Activated T-cell treated with anti-CD3 and anti-CD28 coated beads, Interleukin-2, amount 50 U/mL, for 4 hours (primary cell): Measurements from ENCODE around the gene TMEM120B. TPM values are rescaled to one million over a fixed set of nuclear protein-coding genes. Genes with fewer than 3 reads are reported as not detected.

ENCODE experiments used
- ATAC-seq, 2 donors: fragments of 200-7000 bp; cut with Tn5 transposase; one replicate each; pipeline ENCODE4 v1.10.0; 2021
- DNase-seq: peaks from one replicate; pipeline ENCODE4 v3.0.0-alpha.2; 2020
- H3K27me3 Mint-ChIP-seq: one replicate; pipeline ENCODE4 v1.8.0; 2021; ENCODE audit warnings: low read depth, mixed read lengths
- H3K36me3 Mint-ChIP-seq: one replicate; pipeline ENCODE4 v1.8.0; 2022; ENCODE audit warnings: mixed read lengths; ENCODE audit not compliant: insufficient read depth
- H3K4me1 Mint-ChIP-seq: one replicate; pipeline ENCODE4 v1.8.0; 2021; ENCODE audit warnings: low read depth, mixed read lengths
- H3K4me3 Mint-ChIP-seq: one replicate; pipeline ENCODE4 v1.8.0; 2021; ENCODE audit warnings: mild to moderate bottlenecking, moderate library complexity, mixed read lengths
- H3K9me3 Mint-ChIP-seq: one replicate; pipeline ENCODE4 v1.8.0; 2021; ENCODE audit warnings: mixed read lengths
- total RNA-seq, 3 donors: library from RNA; stranded (reverse); gene quantifications; one replicate each; pipeline ENCODE4 v1.2.1, GENCODE V29; 2021

The TMEM120B gene
- total RNA-seq, 3 donors from 2014 or later = 14.2 to 19.1 (median 17.7) TPM

DNA sequence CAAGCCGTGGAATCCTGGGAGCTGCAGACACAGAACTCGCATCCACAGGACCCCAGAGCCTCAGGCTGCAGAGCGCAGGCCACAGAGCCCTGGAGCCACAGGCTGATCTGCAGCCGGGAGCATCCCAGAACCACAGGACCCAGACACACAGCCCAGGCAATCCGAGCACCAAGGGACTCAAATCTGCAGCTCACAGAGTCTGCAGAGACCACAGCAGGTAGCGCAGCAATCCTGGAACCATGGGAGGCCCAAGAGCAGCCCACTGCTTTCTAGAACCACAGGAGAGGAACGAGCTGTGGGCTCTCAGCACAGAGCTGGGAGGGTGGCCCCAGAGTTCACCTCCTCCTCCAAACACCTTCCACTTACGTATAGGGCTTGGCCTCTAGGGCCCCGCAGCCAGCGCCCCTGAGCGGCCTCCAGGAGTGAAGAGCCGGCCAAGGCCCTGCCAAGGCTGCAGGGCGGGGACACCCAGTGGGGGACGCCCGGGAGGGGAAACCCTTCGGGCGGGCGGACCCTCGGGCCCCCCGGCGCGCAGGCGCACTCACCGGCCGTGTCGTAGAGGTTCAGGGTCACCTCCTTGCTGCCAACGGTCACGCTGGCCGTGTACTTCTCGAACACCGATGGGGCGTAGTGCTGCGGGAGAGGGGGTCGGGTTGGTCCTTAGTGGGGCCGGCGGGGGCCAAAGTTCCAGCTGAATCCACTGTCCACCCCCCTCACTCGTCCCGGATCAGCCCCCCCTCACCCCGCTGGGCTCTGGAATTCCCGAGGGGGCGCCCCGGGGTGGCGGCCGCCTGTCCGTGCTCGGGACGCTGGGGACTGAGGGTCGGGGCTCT, 80.3 kb downstream of the TMEM120B start:
- Mint-ChIP-seq H3K4me1 (peaks cover 64% of the 10 kb centered on the region), H3K4me3 (peak overlapping the region; percentile 94), H3K36me3 (peaks cover 21% of the 10 kb centered on the region), H3K27me3 (no peaks in the 10 kb centered on the region), H3K9me3 (no peaks in the 10 kb centered on the region)
- ATAC-seq (peak; percentile 6), DNase-seq (peak; percentile 35)

- DNase-seq = peak; percentile 58
- Mint-ChIP-seq H3K4me1 (peaks cover 63% of the 10 kb centered on the region), H3K36me3 (peaks cover 21% of the 10 kb centered on the region), H3K9me3 (no peaks in the 10 kb centered on the region), H3K4me3 (peak within 1 kb of the TSS; percentile 94), H3K27me3 (no peaks in the 10 kb centered on the region)
- ATAC-seq = peak; percentile 22 to 23
Observed at GRCh38 chr12:121793440-121793837, 80.9 kb downstream of the TMEM120B start, which contains the start of gene RHOF. RHOF (minus strand) TSS chr12:121793688; CDS start chr12:121793633, 55 bp downstream.

DNA sequence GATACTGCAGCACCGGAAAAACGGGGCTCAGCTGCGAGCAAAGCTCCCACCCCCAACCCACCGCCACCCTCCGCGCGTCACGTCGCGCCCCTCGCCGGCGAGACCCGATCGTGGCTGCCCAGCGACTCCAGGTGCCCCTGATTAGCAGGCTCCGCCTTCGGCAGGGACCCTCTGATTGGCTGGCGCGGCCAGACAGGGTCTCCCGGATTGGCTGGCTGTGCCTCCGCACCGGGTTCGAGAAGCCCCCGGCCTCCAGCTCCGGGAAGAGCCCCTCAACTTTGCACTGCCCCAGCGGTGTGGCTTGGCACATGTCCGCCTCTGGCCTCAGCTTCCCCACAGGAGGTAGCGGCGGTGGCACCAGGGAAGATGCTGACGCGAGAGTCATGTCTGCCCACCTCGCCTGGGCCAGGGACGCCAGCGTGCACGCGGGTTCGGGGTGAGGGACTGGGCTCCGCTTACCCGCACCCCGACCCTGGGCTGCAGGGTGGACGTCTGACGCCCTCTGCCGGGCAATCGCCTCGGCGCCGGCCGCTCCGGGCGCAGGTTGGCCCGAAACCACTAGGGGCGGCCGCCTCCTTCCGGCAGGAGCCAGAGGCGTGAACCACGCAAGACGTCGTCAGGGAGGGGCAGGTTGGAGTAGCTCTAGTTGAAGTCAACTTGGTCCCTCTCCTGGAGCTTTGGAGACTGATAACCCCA, 81.4 kb downstream of the TMEM120B start:
- Mint-ChIP-seq H3K4me1 (peaks cover 63% of the 10 kb centered on the region), H3K4me3 (peak overlapping the region; percentile 94), H3K27me3 (no peaks in the 10 kb centered on the region), H3K36me3 (peaks cover 24% of the 10 kb centered on the region), H3K9me3 (no peaks in the 10 kb centered on the region)
- peak; percentile 66 to 68 for ATAC-seq
- DNase-seq = peak; percentile 95

DNA sequence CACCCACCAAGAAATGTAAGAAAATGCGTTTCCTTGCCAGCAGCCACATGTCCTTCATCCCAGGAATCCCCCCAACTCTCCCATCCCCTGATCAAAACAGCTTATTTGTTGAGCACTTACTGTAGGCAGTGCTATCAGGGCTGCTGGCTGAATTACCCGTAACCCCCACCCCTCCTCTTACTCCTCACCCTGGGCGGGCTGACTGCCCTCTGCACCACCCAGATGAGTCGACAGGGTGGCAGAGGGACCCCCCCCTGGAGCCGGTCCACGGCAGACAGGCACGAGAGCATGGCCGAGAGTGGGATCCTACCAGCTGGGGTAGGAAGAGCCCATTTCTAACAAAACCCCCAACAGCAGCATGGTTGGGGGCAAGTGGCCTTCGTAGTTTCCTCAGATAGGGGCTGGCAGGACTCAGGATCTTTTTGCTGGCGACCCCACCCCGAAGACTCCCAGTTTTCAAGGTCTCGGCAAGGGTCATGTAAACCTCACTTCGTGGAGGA, 82.0 kb downstream of the TMEM120B start:
- no peaks in the 10 kb centered on the region for H3K27me3 Mint-ChIP-seq
- peaks cover 24% of the 10 kb centered on the region for H3K36me3 Mint-ChIP-seq
- ATAC-seq (peak; percentile 16 to 17), DNase-seq (peak; percentile 36)
- H3K9me3 Mint-ChIP-seq = no peaks in the 10 kb centered on the region
- H3K4me1 Mint-ChIP-seq = peaks cover 64% of the 10 kb centered on the region
- H3K4me3 Mint-ChIP-seq = peak overlapping the region; percentile 94

DNA sequence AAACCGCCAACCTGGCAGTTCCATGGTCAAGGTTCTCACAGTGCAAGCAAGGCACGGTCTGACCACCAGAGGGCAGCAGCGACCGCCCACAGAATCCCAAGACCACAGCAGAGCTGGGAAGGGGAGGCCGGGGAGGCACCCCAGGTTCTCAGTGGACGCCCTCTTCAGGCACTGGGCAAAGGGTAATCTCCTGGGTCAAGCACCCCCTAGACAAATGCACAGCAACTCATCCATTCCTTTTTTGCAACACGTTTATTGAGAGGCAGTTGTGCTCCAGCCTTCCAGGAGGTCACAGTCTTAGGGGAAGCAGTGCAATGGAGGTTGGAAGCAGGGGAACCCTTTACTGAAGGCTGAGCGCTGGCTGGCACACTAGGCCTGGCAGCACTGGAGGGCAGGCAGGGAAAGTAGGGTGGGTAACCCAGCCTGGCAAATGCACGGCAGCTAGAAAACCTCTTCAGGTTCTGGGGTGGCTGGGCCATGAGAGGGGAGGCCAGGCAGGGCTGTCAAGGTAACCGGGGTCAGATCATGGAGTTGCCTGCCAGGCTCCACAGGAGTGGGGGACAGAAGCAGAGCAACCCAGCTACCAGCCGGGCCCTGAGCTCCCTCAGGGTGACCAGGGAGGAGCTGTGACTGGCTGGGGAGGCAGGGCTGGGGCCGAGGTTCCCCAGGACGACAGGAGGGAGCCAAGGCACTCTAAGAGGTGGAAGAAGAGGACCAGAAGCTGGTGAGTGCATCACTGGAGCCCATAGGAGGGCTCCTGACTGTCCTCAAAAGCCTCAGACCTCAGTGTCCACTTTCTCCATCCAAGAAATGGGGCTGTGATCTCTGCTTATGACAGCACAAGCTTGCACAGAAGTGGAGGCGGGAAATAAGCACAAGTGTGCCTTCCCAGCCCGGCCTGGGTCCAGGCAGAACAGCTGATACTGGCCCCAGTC, 82.7 kb downstream of the TMEM120B start:
- H3K36me3 Mint-ChIP-seq = peaks cover 22% of the 10 kb centered on the region
- DNase-seq (peak; percentile 86), ATAC-seq (peak; percentile 8 to 13)
- H3K4me1 Mint-ChIP-seq = peaks cover 57% of the 10 kb centered on the region
- no peaks in the 10 kb centered on the region for H3K27me3 Mint-ChIP-seq
- H3K9me3 Mint-ChIP-seq = no peaks in the 10 kb centered on the region
- H3K4me3 Mint-ChIP-seq = peak overlapping the region; percentile 94

DNA sequence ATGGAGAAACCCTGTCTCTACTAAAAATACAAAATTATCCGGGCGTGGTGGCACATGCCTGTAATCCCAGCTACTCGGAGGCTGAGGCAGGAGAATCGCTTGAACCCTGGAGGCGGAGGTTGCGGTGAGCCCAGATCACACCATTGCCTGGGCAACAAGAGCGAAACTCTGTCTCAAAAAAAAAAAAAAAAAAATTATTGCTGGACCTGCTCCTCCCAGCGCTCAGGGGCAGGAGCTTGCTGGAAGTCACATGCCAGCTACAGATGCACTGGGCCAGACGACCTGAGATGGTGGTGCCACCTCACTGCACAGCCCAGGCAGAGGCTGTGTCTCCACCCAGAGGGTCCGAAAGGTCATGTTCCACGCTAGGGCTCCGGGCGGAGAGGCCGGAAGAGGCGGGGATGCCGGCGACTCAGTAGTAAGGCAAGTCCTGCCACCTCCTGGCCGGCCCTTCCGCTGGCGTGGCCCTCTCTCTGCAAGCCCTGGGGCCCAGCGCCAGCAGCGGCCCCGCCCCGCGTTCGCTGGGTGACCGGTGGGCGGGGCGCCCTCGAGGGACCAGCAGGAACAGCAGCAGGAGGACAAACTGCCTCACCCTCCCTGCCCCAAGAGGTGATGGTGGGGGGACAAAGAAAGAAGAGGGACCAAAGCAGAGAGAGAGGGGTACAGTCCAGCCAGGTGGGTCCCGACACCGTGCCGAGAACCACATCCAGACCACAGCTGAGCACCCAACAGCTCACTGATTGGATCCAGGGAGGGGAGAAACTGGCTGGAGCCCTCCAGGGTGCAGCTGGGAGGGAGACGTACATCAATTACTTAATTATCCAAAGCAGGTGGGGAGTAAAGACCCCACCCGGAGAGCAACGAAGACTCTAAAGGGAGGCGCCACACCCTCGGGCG, 84.6 kb downstream of the TMEM120B start:
- ATAC-seq = no peak
- peaks cover 15% of the 10 kb centered on the region for H3K36me3 Mint-ChIP-seq
- no peaks in the 10 kb centered on the region for H3K9me3 Mint-ChIP-seq
- peaks cover 41% of the 10 kb centered on the region for H3K4me1 Mint-ChIP-seq
- peak overlapping the region; percentile 40 for H3K4me3 Mint-ChIP-seq
- DNase-seq = no peak
- no peaks in the 10 kb centered on the region for H3K27me3 Mint-ChIP-seq

GRCh38 chr12:121797937-121798786, 85.6 kb downstream of the TMEM120B start:
- ATAC-seq (no peak), DNase-seq (no peak)
- H3K4me1 Mint-ChIP-seq = peaks cover 41% of the 10 kb centered on the region
- H3K9me3 Mint-ChIP-seq = no peaks in the 10 kb centered on the region
- peak overlapping the region; percentile 83 for H3K4me3 Mint-ChIP-seq
- no peaks in the 10 kb centered on the region for H3K27me3 Mint-ChIP-seq
- H3K36me3 Mint-ChIP-seq = peaks cover 11% of the 10 kb centered on the region

DNA sequence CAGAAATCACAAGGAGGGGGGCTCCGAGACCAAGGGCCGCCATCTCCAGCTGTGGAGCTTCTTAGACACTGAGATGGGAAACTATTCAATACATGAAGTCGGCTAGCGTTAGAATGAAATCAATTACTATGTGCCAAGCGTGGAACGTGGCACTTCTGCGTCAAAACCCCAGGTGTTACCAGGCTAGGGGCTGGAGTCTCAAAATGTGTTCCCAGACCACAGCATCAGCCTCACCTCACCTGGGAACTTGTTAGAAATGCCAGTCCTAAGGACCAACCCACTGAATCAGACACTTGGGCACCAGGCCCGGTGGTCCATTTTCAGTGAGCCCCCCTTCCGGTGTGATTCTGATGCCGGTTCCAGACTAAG, 86.2 kb downstream of the TMEM120B start:
- H3K27me3 Mint-ChIP-seq = no peaks in the 10 kb centered on the region
- peaks cover 11% of the 10 kb centered on the region for H3K36me3 Mint-ChIP-seq
- no peak for DNase-seq
- H3K9me3 Mint-ChIP-seq = no peaks in the 10 kb centered on the region
- no peak for ATAC-seq
- peak overlapping the region; percentile 83 for H3K4me3 Mint-ChIP-seq
- peaks cover 41% of the 10 kb centered on the region for H3K4me1 Mint-ChIP-seq

- ATAC-seq (peak; percentile 8 to 9), DNase-seq (peak; percentile 43)
- Mint-ChIP-seq H3K27me3 (no peaks in the 10 kb centered on the region), H3K4me1 (peaks cover 40% of the 10 kb centered on the region), H3K4me3 (peak overlapping the region; percentile 83), H3K9me3 (no peaks in the 10 kb centered on the region), H3K36me3 (peaks cover 11% of the 10 kb centered on the region)
Observed at GRCh38 chr12:121799156-121799841, 86.7 kb downstream of the TMEM120B start.

- H3K9me3 Mint-ChIP-seq = no peaks in the 10 kb centered on the region
- no peaks in the 10 kb centered on the region for H3K27me3 Mint-ChIP-seq
- H3K4me1 Mint-ChIP-seq = peaks cover 32% of the 10 kb centered on the region
- ATAC-seq = peak; percentile 47 to 48
- H3K36me3 Mint-ChIP-seq = peaks cover 10% of the 10 kb centered on the region
- H3K4me3 Mint-ChIP-seq = peak overlapping the region; percentile 83
- peak; percentile 81 for DNase-seq
Observed at GRCh38 chr12:121799842-121800693, 87.5 kb downstream of the TMEM120B start.
